Activated B cell treated with CpG ODN at 0.5 μM for 24 hours (primary cell): Measurements from ENCODE around the gene TCF7L1. TPM values are rescaled to one million over a fixed set of nuclear protein-coding genes. Genes with fewer than 3 reads are reported as not detected.
A peak's percentile ranks its signal among the peaks of the same experiment; 100 is the strongest.

Experiments
- ATAC-seq: fragments of 200-7000 bp; cut with Tn5 transposase; one replicate; pipeline ENCODE4 v1.10.0; 2021; ENCODE audit warnings: low read depth, mild to moderate bottlenecking, moderate library complexity
- CTCF ChIA-PET: fragments of 350-600 bp; sonication (Branson Sonifier 250); formaldehyde crosslinking; loops from one replicate; lab custom pipeline; 2021; ENCODE audit warnings: antibody characterized with exemption; lab: Charles Lee
- POLR2A ChIA-PET: fragments of 350-600 bp; sonication (Branson Sonifier 250); formaldehyde crosslinking; loops from one replicate; lab custom pipeline; 2021; ENCODE audit warnings: antibody characterized with exemption; lab: Charles Lee
- DNase-seq: peaks from one replicate; pipeline ENCODE4 v3.0.0; 2022
- H3K27ac Mint-ChIP-seq: one replicate; pipeline ENCODE4 v1.8.0; 2020; ENCODE audit warnings: mixed read lengths
- H3K27me3 Mint-ChIP-seq: one replicate; pipeline ENCODE4 v1.8.0; 2021; ENCODE audit warnings: mixed read lengths
- H3K36me3 Mint-ChIP-seq: one replicate; pipeline ENCODE4 v1.8.0; 2021; ENCODE audit warnings: low read depth, mixed read lengths
- H3K4me1 Mint-ChIP-seq: one replicate; pipeline ENCODE4 v1.8.0; 2021; ENCODE audit warnings: mixed read lengths
- H3K4me3 Mint-ChIP-seq: one replicate; pipeline ENCODE4 v1.8.0; 2020; ENCODE audit warnings: mild to moderate bottlenecking, mixed read lengths
- H3K9me3 Mint-ChIP-seq: one replicate; pipeline ENCODE4 v1.8.0; 2020; ENCODE audit warnings: mixed read lengths
- intact Hi-C: fragments of 100-400 bp; cut with micrococcal nuclease; formaldehyde crosslinking; loops from one replicate; pipeline ENCODE4 v1.15.1; 2024
- total RNA-seq: library from RNA; stranded (reverse); gene quantifications from 2 replicates; pipeline ENCODE4 v1.2.3, GENCODE V29; 2022
- TF ChIP-seq, protein P1 (sequence below): fragments of 200-600 bp; IDR thresholded peaks from one replicate; pipeline ENCODE4 v1.8.0; 2022; ENCODE audit warnings: antibody characterized with exemption, mild to moderate bottlenecking

Gene TCF7L1, protein sequence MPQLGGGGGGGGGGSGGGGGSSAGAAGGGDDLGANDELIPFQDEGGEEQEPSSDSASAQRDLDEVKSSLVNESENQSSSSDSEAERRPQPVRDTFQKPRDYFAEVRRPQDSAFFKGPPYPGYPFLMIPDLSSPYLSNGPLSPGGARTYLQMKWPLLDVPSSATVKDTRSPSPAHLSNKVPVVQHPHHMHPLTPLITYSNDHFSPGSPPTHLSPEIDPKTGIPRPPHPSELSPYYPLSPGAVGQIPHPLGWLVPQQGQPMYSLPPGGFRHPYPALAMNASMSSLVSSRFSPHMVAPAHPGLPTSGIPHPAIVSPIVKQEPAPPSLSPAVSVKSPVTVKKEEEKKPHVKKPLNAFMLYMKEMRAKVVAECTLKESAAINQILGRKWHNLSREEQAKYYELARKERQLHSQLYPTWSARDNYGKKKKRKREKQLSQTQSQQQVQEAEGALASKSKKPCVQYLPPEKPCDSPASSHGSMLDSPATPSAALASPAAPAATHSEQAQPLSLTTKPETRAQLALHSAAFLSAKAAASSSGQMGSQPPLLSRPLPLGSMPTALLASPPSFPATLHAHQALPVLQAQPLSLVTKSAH
- 0.07 TPM in 2 replicates for total RNA-seq

DNA sequence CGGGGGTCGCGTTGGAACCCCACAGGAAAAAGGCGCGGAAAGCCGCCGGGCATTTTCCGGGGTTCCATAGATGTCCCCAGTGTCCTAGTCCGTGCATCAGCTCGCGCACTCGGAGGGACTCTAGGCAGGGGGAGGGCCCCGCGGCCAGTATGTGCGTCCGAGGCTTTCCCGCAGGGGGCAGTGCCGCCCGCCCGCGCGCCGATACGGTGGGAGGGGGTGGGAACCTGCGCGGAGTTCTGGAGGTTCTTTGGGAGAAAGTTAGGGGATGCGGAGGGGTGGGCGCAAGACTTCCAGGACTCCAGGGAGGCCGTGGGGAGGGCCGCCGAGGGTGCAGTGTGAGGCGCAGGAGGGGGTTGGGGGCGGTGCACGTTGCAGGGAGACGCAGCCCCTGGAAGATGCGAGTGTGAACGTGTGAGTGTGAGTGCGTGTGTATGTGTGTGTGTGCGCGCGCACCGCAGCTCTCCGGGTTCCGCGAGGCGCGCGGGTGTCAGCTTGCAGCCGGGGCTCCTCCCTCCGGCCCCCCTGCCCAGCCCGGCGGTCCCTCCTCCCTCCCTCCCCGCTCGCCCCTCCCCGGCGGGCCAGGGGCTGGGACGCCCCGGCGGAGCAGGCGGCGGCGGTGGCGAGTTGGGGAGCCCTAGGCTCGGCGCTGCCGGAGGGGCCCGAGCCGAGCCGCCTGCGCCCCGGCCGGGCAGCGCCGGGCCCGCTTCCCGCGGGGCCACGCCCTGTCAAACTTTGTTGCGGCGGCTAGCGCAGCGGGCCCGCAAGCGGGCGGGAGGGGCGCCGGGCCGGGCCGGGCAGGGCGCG is at the start of gene TCF7L1:
TSS of gene TCF7L1 (plus strand) at position 559 of the 804 bp plus-strand sequence. CDS start 293 bp downstream, outside the sequence.
- H3K27ac Mint-ChIP-seq = no peak within 1 kb of the TSS
- peaks cover 14% of the 10 kb centered on the region for H3K4me1 Mint-ChIP-seq
- POLR2A ChIA-PET = no interaction called here
- H3K9me3 Mint-ChIP-seq = no peaks in the 10 kb centered on the region
- peak; percentile 70 for ATAC-seq
- TF ChIP-seq, protein P1, sequence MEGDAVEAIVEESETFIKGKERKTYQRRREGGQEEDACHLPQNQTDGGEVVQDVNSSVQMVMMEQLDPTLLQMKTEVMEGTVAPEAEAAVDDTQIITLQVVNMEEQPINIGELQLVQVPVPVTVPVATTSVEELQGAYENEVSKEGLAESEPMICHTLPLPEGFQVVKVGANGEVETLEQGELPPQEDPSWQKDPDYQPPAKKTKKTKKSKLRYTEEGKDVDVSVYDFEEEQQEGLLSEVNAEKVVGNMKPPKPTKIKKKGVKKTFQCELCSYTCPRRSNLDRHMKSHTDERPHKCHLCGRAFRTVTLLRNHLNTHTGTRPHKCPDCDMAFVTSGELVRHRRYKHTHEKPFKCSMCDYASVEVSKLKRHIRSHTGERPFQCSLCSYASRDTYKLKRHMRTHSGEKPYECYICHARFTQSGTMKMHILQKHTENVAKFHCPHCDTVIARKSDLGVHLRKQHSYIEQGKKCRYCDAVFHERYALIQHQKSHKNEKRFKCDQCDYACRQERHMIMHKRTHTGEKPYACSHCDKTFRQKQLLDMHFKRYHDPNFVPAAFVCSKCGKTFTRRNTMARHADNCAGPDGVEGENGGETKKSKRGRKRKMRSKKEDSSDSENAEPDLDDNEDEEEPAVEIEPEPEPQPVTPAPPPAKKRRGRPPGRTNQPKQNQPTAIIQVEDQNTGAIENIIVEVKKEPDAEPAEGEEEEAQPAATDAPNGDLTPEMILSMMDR = no peak
- CTCF ChIA-PET = no interaction called here
- intact Hi-C loops = loop anchor here (5.0 kb wide), 1 partner anchor 154 kb away; no protein-coding TSS in a partner anchor
- peaks cover 41% of the 10 kb centered on the region for H3K27me3 Mint-ChIP-seq
- peak; percentile 24 for DNase-seq
- no peaks in the 10 kb centered on the region for H3K36me3 Mint-ChIP-seq
- H3K4me3 Mint-ChIP-seq = peak within 1 kb of the TSS; percentile 79

DNA sequence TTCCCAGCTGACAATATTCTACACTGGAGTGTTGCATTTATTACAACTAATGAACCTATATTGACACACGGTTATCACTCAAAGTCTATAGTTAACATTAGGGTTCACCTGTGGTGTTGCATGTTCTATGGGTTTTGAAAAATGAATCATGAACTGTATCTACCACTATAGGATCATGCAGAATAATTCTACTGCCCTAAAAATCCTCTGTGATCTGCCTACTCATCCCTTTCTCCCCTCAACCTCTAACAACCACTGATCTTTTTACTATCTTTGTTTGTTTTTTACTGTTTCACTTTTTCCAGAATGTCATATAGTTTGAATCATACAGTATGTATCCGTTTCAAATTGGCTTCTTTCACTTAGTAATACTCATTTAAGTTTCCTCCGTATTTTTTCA is 47.6 kb upstream of the TCF7L1 start:
- Mint-ChIP-seq H3K9me3 (peaks cover 8% of the 10 kb centered on the region), H3K36me3 (peaks cover 2% of the 10 kb centered on the region), H3K4me3 (no peak overlapping the region), H3K4me1 (peaks cover 6% of the 10 kb centered on the region), H3K27me3 (peaks cover 25% of the 10 kb centered on the region), H3K27ac (no peak overlapping the region)
- ATAC-seq = no peak
- intact Hi-C loops = no loop called here
- TF ChIP-seq, protein P1 = no peak
- ChIA-PET POLR2A (no interaction called here), CTCF (no interaction called here)
- DNase-seq = no peak

DNA sequence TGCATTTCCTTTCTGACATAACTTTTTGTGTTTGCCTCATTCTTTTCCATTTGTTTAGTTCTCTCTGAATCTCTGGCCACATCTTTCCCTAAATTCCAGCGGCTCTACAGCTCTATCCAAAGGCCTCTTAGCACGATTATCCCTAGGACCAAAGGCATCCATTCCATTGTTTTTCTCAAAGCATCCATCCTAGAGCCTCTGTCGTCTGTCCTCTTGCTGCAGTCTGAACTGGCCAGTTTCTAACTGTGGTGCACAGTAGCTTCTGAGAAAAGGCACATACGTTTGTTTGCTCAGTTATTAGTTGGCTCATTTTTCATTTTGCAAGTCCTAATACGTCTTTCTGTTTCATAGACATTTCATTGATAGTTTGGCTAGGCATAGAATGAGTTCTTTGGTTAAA is 45.7 kb upstream of the TCF7L1 start:
- Mint-ChIP-seq H3K4me1 (no peaks in the 10 kb centered on the region), H3K27me3 (peaks cover 22% of the 10 kb centered on the region), H3K9me3 (peaks cover 6% of the 10 kb centered on the region), H3K27ac (no peak overlapping the region), H3K4me3 (no peak overlapping the region), H3K36me3 (no peaks in the 10 kb centered on the region)
- intact Hi-C loops = no loop called here
- ChIA-PET POLR2A (no interaction called here), CTCF (no interaction called here)
- DNase-seq (no peak), ATAC-seq (no peak)
- TF ChIP-seq, protein P1 = no peak

DNA sequence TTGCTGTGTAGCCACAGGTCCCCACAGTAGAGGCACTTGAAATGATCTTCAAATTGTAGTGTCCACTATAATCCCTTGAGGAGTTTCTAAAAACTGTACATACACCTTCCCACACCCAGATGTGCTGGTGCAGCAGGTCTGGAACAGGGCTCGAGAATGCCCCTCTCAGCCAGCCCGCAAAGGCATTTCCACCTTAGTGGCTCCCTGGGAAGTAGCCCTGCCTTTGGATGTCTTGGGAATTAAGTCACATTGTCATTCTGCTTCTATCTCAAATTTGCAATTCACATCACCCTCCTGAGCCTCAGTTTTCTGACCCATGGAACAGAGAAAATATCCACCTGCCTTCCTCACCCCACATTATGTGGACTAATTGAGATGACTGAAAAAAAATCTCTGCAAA is 44.3 kb upstream of the TCF7L1 start:
- Mint-ChIP-seq H3K9me3 (peaks cover 2% of the 10 kb centered on the region), H3K36me3 (no peaks in the 10 kb centered on the region), H3K4me1 (no peaks in the 10 kb centered on the region), H3K27ac (no peak overlapping the region), H3K4me3 (no peak overlapping the region), H3K27me3 (peaks cover 20% of the 10 kb centered on the region)
- CTCF ChIA-PET = no interaction called here
- intact Hi-C loops = no loop called here
- DNase-seq (no peak), ATAC-seq (no peak)
- POLR2A ChIA-PET = no interaction called here
- TF ChIP-seq, protein P1 = no peak

DNA sequence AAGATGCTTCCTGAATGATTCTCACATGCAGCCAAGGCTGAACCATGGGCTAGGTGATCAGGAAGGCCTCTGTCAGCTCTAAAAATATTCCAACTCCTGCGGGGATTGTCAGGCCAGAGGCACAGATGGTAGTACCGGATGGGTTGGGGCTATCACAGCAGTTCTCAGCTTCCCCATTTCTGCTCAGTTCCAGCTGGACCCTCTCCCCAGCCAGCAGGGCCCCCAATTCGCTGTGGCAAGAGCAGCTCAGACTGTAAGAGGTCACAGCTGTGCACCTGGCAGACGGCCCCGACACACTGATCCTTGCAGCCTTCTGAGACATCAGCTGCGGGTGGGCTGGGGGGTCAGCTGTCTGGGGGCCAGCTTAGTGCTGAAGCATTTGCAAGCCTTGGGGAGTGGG is 43.6 kb upstream of the TCF7L1 start:
- TF ChIP-seq, protein P1 = no peak
- ChIA-PET CTCF (no interaction called here), POLR2A (no interaction called here)
- Mint-ChIP-seq H3K4me3 (no peak overlapping the region), H3K4me1 (no peaks in the 10 kb centered on the region), H3K27me3 (peaks cover 20% of the 10 kb centered on the region), H3K27ac (no peak overlapping the region), H3K36me3 (no peaks in the 10 kb centered on the region), H3K9me3 (peaks cover 2% of the 10 kb centered on the region)
- intact Hi-C loops = no loop called here
- no peak for DNase-seq
- ATAC-seq = no peak
